H1 (cell line): ENCODE results near the gene GPR101.

Experiments
- POLR2AphosphoS5 ChIP-seq: IDR thresholded peaks from 2 replicates; pipeline ENCODE4 v1.6.1; 2011; ENCODE audit warnings: low read depth, low read length
- SIX5 ChIP-seq: IDR thresholded peaks from 2 replicates; pipeline ENCODE4 v1.6.1; 2011; ENCODE audit warnings: mild to moderate bottlenecking, low read depth, low read length

GRCh38 chrX:137058339-137059127 lies 24.7 kb upstream of the GPR101 start:
- TF ChIP-seq SIX5 (no peak), POLR2AphosphoS5 (no peak)
